H1 (cell line): ENCODE data around the gene BLTP2. TPM values are rescaled to one million over a fixed set of nuclear protein-coding genes. Genes with fewer than 3 reads are reported as not detected.

ENCODE experiments used
- BCL11A ChIP-seq, 2 experiments: IDR thresholded peaks; one replicate each; pipeline ENCODE4 v1.6.1; 2011; ENCODE audit warnings: low read depth in 2 of 2, low read length in 2 of 2, mild to moderate bottlenecking in 2 of 2
- CHD7 ChIP-seq: fragments of 300-600 bp; sonication (generic); IDR thresholded peaks from 2 replicates; pipeline ENCODE4 v1.7.1; 2012; ENCODE audit warnings: low read length, moderate library complexity, mild to moderate bottlenecking, inconsistent platforms; ENCODE audit not compliant: insufficient replicate concordance
- KDM1A ChIP-seq: fragments of 200-600, 300-600 bp; sonication (generic); IDR thresholded peaks from 2 replicates; pipeline ENCODE4 v1.7.1; 2016; ENCODE audit warnings: mild to moderate bottlenecking, low read length, borderline replicate concordance
- MAX ChIP-seq: IDR thresholded peaks from 2 replicates; pipeline ENCODE4 v1.6.1; 2012; ENCODE audit warnings: inconsistent platforms
- NANOG ChIP-seq: IDR thresholded peaks from 2 replicates; pipeline ENCODE4 v1.6.1; 2011; ENCODE audit warnings: low read length, low read depth, mild to moderate bottlenecking, inconsistent platforms; ENCODE audit not compliant: insufficient read depth, poor library complexity, severe bottlenecking
- PHF8 ChIP-seq: fragments of 200-600 bp; sonication (generic); conservative IDR thresholded peaks from 2 replicates; pipeline ENCODE4 v1.7.1; 2012; ENCODE audit warnings: low read depth, mild to moderate bottlenecking, inconsistent platforms, low read length, moderate library complexity
- POLR2A ChIP-seq, 2 experiments: IDR thresholded peaks; 1 replicate in 1 of 2; 2 replicates in 1 of 2; pipeline ENCODE4 v1.6.1; 2011; ENCODE audit warnings: low read depth in 2 of 2, low read length in 2 of 2, mild to moderate bottlenecking in 2 of 2; ENCODE audit errors: control extremely low read depth in 1 of 2
- RAD21 ChIP-seq, 2 experiments: IDR thresholded peaks in 1 of 2; conservative IDR thresholded peaks in 1 of 2; 2 replicates each; pipeline ENCODE4 v1.6.1; 2011; ENCODE audit warnings: low read depth in 2 of 2, low read length in 2 of 2, improper control_type of control experiment in 1 of 2, inconsistent platforms in 1 of 2, mild to moderate bottlenecking in 1 of 2, moderate library complexity in 1 of 2
- RXRA ChIP-seq: IDR thresholded peaks from 2 replicates; pipeline ENCODE4 v1.6.1; 2011; ENCODE audit warnings: low read depth, mild to moderate bottlenecking, low read length, moderate library complexity; ENCODE audit not compliant: insufficient read depth
- polyA plus RNA-seq, 7 experiments: library from polyadenylated mRNA; depleted of rRNA in 3 of 7; stranded (reverse) in 5 of 7; unstranded in 2 of 7; fragments of >200 nt in 5 of 7; fragments of 200-250 nt in 2 of 7; gene quantifications; 1 replicate in 5 of 7; 2 replicates in 1 of 7; 4 replicates in 1 of 7; pipeline versions ENCODE4 v1.2.1 to v1.2.3, GENCODE V29; 2011 to 2013; ENCODE audit warnings: missing spikeins in 2 of 7, mixed read lengths in 2 of 7
- total RNA-seq: library from RNA; stranded (reverse); fragmentation: NEBNext Ultra II Directional; extraction: Animal tissue kit (Norgen Biotek cat#: 25700); gene quantifications from 2 replicates; pipeline ENCODE4 v1.2.1, GENCODE V29; 2021

BLTP2 gene
- total and polyA plus RNA-seq, 2 of the 8 experiments (the other 6 are each of a cell fraction or from before 2014, with no cell fraction given): 80.9 to 140 TPM

GRCh38 chr17:28644787-28645575 is at the start of gene BLTP2 (continued):
- TF ChIP-seq CHD7: no peak
- TF ChIP-seq PHF8: peak; percentile 85
- TF ChIP-seq BCL11A (IDR thresholded peaks at IDR 0.05; ENCODE audit: low read depth in 2 of 2, low read length in 2 of 2): no peak
- TF ChIP-seq RXRA: no peak
- TF ChIP-seq MAX: peak; percentile 71
- no peak for TF ChIP-seq RAD21 (IDR thresholded peaks at IDR 0.05 in 1 of 2, conservative IDR thresholded peaks at IDR 0.05 in 1 of 2; ENCODE audit: low read depth in 2 of 2, low read length in 2 of 2)
- peak in 1 of 2 experiments; percentile 69; a peak in 1 of 3 replicates for TF ChIP-seq POLR2A (IDR thresholded peaks at IDR 0.05; ENCODE audit: control extremely low read depth in 1 of 2, low read depth in 2 of 2, low read length in 2 of 2)
- no peak for TF ChIP-seq KDM1A
- TF ChIP-seq NANOG: no peak
